ENCODE measurements around the gene IP6K1.

Gene IP6K1

DNA sequence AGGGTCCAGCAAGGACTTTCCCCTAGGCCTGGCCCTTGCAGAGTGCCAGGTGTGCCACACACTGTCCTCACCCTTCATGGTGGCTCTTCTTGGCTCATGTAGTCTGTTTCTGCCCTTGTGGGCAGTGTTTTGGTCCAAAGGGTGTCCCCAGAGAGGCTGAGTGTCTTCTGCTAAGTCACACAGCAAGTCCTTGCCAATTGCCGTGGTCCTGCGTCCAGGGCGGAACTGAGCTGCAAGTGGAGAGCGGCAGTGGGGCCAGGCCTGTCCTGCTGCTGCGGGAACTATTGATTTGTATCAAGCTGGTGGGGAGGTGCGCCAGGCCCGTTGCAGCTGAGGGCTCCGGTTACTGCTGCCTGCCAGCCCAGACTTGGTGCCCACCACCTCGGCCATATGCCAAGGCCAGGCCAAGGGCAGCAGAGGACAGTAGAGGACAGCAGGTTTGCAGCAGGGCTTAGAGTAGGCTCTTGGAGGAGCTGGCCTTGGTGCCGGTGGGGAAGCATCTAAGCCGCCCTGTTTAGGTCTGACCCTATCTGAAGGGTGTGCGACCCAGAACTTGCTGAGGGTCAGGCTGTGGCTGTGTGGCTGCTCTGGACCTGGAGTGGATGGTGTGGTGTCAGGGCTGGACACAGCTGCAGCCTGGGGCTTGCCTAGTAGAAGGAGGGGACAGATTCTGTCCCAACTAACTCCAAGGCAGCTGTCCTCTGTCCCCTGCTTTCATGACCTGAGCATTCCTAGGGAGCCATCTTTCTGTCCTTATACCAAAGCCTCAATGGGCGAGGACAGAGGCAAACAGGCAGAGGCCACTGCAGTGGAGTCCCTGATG, 71.4 kb downstream of the IP6K1 start:
- Histone ChIP-seq H3K9me3 (ENCODE audit: low read length) (no peaks in the 10 kb centered on the region), H3K36me3 (ENCODE audit: insufficient read depth, low read length) (peaks cover 23% of the 10 kb centered on the region), H2AFZ (ENCODE audit: low read depth, low read length) (no peak overlapping the region), H3K4me1 (ENCODE audit: insufficient read depth, low read length) (no peaks in the 10 kb centered on the region), H3K4me3 (ENCODE audit: low read length) (no peak overlapping the region), H3K27me3 (ENCODE audit: insufficient read depth, low read length) (no peaks in the 10 kb centered on the region)

DNA sequence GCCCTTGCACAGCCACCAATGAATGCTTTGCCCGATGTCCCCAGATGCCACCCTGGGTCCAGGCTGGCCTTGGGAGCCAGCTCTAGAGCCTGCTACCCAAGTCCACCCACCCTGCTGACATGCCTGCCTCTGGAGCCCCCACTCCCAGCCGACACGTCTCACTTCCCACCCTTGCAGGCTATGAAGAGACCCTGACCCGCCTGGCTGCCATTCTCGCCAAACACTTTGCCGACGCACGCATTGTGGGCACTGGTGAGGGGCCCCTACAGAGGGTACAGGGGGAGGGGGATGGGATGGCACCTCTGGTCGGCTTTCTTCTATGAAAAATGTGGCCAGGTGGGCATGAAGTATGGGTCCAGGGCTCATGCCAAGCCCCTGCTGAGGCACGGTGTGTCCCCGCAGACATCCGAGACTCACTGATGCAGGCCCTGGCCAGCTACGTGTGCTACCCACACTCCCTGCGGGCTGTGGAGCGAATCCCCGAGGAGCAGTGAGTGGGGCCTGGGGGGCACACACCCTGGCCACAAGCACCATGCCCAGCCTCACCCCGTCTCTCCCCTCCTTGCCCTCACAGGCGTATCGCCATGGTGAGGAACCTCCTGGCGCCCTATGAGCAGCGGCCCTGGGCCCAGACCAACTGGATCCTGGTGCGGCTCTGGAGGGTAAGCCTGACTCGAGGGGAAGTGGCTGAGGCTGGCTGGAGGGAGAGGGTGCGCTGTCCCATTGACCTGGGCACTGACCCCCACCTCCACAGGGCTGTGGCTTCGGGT, 72.8 kb downstream of the IP6K1 start:
- H3K27me3 ChIP-seq (ENCODE audit: insufficient read depth, low read length): no peaks in the 10 kb centered on the region
- no peaks in the 10 kb centered on the region for H3K4me1 ChIP-seq (ENCODE audit: insufficient read depth, low read length)
- H3K9me3 ChIP-seq (ENCODE audit: low read length): no peaks in the 10 kb centered on the region
- no peak overlapping the region for H3K4me3 ChIP-seq (ENCODE audit: low read length)
- no peak overlapping the region for H2AFZ ChIP-seq (ENCODE audit: low read depth, low read length)
- peaks cover 14% of the 10 kb centered on the region for H3K36me3 ChIP-seq (ENCODE audit: insufficient read depth, low read length)

DNA sequence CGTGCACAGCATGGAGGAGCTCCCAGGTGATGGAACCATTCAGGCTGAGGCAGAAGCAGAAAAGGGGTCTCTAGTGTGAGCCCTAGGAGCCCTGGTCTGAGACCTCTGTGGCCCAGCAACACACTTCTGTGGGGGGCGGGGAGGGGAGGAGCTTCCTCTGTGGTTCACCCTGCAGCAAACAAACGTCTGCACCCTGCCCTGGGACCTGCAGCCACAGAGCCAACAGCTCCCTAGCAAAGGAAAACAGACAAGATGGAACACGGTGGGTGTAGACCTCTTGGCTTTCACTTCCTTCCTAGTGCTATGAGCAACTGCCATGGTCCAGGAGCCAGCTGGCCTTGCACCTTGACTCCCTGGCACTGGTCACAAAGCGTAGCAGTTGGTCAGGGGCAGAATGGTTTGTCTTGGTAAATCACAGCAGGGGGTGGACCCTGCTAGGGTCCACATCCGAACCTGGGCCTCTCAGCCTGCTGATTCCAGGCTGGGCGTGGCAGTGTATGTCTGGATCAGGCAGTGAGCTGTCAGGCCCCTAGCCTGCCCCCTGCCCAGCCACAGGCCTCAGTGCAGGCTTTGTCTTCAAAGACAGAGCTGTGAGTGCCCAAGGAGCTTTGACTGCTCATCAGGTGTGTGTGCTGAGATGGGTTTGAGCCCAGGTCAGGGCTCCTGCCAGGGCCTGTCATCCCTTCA, 73.6 kb downstream of the IP6K1 start:
- H3K4me3 ChIP-seq (ENCODE audit: low read length): no peak overlapping the region
- no peaks in the 10 kb centered on the region for H3K4me1 ChIP-seq (ENCODE audit: insufficient read depth, low read length)
- peaks cover 8% of the 10 kb centered on the region for H3K36me3 ChIP-seq (ENCODE audit: insufficient read depth, low read length)
- H3K27me3 ChIP-seq (ENCODE audit: insufficient read depth, low read length): no peaks in the 10 kb centered on the region
- no peaks in the 10 kb centered on the region for H3K9me3 ChIP-seq (ENCODE audit: low read length)
- no peak overlapping the region for H2AFZ ChIP-seq (ENCODE audit: low read depth, low read length)

DNA sequence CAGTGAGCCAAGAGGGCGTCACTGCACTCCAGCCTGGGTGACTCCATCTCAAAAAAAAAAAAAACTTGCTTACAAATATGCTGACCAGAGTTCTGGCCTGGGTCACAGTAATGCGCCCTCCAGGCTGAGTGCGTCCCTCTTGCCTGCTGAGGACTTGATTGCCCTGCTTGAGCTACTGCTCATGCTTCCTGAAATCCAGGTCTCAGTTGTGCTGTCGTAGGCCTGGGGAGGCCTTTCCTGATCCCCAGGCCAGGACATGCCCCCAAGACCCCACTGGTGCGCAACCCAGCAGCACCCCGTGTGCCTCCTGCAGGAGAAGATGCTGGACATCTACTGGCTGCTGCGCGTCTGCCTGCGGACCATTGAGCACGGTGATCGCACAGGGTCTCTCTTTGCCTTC, 74.2 kb downstream of the IP6K1 start:
- Histone ChIP-seq H2AFZ (ENCODE audit: low read depth, low read length) (no peak overlapping the region), H3K27me3 (ENCODE audit: insufficient read depth, low read length) (no peaks in the 10 kb centered on the region), H3K4me3 (ENCODE audit: low read length) (no peak overlapping the region), H3K36me3 (ENCODE audit: insufficient read depth, low read length) (peaks cover 5% of the 10 kb centered on the region), H3K9me3 (ENCODE audit: low read length) (no peaks in the 10 kb centered on the region), H3K4me1 (ENCODE audit: insufficient read depth, low read length) (no peaks in the 10 kb centered on the region)

DNA sequence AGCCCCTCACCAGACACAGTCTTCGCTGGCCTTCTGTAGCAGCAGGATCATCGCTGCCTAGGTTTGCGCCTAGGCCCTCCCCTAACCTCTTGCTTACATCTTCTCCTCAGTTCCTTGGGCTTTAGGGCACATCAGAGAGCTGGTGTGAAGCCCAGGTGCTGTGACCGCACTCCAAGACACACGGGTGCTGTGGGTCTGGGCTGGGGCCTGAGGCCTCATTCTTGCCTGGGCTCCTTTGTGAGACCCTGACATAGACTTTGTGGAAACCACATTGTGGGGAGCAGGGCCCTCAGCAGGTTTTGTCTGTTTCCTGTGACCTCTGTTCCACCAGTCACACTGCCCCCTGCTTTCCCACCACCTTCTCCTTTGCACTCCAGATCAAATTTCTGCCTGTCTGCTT, 74.9 kb downstream of the IP6K1 start:
- no peaks in the 10 kb centered on the region for H3K27me3 ChIP-seq (ENCODE audit: insufficient read depth, low read length)
- no peak overlapping the region for H3K4me3 ChIP-seq (ENCODE audit: low read length)
- no peak overlapping the region for H2AFZ ChIP-seq (ENCODE audit: low read depth, low read length)
- no peaks in the 10 kb centered on the region for H3K9me3 ChIP-seq (ENCODE audit: low read length)
- peaks cover 8% of the 10 kb centered on the region for H3K36me3 ChIP-seq (ENCODE audit: insufficient read depth, low read length)
- no peaks in the 10 kb centered on the region for H3K4me1 ChIP-seq (ENCODE audit: insufficient read depth, low read length)

DNA sequence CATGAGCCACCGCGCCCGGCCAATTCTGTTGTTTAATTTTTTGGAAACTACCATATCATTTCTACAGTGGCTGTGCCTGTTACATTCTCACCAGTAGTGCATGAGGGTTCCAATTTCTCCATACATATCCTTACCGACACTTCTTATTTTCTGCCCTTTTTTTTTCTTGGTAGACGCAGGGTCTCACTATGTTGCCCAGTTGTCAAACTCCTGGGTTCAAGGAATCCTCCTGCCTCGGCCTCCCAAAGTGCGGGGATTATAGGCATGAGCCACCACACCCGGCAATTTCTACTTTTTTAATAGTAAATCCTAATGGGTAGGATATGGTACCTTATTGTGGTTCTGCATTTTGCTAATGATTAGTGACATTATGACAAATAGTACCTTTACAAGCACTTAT, 76.5 kb downstream of the IP6K1 start:
- peaks cover 13% of the 10 kb centered on the region for H3K36me3 ChIP-seq (ENCODE audit: insufficient read depth, low read length)
- no peaks in the 10 kb centered on the region for H3K27me3 ChIP-seq (ENCODE audit: insufficient read depth, low read length)
- no peaks in the 10 kb centered on the region for H3K4me1 ChIP-seq (ENCODE audit: insufficient read depth, low read length)
- H3K9me3 ChIP-seq (ENCODE audit: low read length): no peaks in the 10 kb centered on the region
- H3K4me3 ChIP-seq (ENCODE audit: low read length): no peak overlapping the region
- no peak overlapping the region for H2AFZ ChIP-seq (ENCODE audit: low read depth, low read length)

DNA sequence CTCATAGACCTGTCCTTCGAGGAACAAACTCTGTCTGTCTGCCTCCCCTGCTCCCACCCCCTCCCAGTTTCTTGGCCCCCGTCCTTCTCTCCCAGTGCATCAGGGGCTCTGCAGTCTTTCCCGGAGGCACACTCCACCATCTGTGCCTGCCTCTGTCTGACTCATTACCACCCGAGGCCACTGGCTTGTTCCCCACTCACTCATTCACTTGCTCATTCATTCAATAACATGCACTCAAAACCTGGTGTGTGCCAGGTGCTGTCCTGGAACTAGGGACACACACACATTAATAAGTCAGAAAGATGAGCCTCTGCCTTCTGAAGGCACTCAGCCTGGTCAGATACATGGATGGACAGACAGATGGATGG, 79.2 kb downstream of the IP6K1 start:
- no peaks in the 10 kb centered on the region for H3K9me3 ChIP-seq (ENCODE audit: low read length)
- no peaks in the 10 kb centered on the region for H3K4me1 ChIP-seq (ENCODE audit: insufficient read depth, low read length)
- peaks cover 31% of the 10 kb centered on the region for H3K36me3 ChIP-seq (ENCODE audit: insufficient read depth, low read length)
- no peaks in the 10 kb centered on the region for H3K27me3 ChIP-seq (ENCODE audit: insufficient read depth, low read length)
- H2AFZ ChIP-seq (ENCODE audit: low read depth, low read length): no peak overlapping the region
- no peak overlapping the region for H3K4me3 ChIP-seq (ENCODE audit: low read length)

DNA sequence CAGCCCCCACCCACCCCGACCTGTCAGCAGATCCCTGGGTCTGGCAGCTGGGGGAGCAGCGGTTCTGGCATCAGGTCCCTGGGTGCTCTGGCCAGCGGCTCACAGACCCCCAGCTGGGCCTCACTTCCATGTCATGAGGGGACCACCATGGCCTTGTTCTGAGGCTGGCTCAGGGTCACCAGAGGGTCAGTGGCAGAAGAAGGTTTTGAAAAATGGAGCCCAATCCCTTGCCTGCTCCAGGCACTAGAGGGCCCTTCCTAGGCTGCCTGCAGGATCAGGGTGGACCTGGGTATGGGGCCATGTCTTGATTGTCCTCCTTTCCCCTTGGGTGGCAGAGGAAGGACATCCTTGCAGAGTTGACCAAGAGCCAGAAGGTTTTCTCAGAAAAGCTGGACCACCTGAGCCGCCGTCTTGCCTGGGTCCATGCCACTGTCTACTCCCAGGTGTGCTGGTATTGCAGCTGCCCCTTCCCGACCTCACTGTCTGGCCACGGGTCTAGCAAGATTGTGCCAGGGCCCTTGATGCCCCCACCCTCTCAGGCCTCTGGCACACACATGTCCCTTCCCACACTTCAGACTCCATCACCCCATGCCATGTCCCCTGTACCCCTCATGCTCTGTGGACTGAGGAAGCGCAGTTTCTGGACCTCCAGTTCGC, 79.8 kb downstream of the IP6K1 start:
- H3K9me3 ChIP-seq (ENCODE audit: low read length): no peaks in the 10 kb centered on the region
- no peak overlapping the region for H2AFZ ChIP-seq (ENCODE audit: low read depth, low read length)
- peaks cover 36% of the 10 kb centered on the region for H3K36me3 ChIP-seq (ENCODE audit: insufficient read depth, low read length)
- no peak overlapping the region for H3K4me3 ChIP-seq (ENCODE audit: low read length)
- no peaks in the 10 kb centered on the region for H3K4me1 ChIP-seq (ENCODE audit: insufficient read depth, low read length)
- no peaks in the 10 kb centered on the region for H3K27me3 ChIP-seq (ENCODE audit: insufficient read depth, low read length)

DNA sequence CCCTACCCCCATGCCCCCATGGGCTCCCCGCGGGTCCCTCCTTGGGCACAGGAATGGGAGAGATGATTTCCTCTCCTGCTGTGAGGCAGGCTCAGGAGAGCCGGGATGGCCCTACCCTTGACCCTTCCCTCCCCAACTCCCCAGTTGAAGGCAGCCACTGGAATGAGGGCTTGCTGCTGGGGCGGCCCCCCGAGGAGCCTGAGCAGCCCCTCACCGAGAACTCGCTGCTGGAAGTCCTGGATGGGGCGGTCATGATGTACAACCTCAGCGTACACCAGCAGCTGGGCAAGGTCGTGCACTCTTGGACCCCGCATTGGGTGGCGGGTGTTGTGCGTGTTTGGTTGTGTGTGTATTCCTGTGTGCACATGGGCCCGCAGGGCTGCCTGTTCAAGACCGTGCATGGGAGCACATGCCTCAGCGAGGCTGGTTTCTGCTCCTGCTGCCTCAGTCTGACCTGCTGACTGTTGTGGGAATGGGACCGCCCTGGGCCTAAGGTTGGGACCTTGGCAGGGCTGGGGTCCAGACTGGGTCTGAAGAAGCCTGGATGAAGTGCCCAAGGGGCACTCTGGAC, 80.9 kb downstream of the IP6K1 start:
- Histone ChIP-seq H3K9me3 (ENCODE audit: low read length) (no peaks in the 10 kb centered on the region), H3K36me3 (ENCODE audit: insufficient read depth, low read length) (peaks cover 36% of the 10 kb centered on the region), H2AFZ (ENCODE audit: low read depth, low read length) (no peak overlapping the region), H3K4me1 (ENCODE audit: insufficient read depth, low read length) (no peaks in the 10 kb centered on the region), H3K4me3 (ENCODE audit: low read length) (no peak overlapping the region), H3K27me3 (ENCODE audit: insufficient read depth, low read length) (no peaks in the 10 kb centered on the region)

DNA sequence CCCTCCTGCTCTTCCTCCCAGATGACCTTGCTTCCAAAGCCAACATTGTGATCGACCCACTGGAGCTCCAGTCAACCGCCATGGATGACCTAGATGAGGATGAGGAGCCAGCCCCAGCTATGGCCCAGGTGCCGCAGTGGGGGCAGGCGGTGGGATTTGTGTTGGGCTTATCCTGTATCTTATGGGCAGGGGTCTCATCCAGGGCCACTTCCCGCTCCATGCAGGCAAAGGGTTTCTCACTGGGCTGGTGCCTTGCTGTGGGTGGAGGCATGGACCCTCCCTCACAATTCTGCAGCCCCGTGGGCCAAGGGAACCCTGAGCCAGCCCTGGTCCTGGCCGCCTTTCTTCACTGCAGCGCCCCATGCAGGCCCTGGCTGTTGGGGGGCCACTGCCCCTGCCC, 81.7 kb downstream of the IP6K1 start:
- H3K36me3 ChIP-seq (ENCODE audit: insufficient read depth, low read length): peaks cover 38% of the 10 kb centered on the region

DNA sequence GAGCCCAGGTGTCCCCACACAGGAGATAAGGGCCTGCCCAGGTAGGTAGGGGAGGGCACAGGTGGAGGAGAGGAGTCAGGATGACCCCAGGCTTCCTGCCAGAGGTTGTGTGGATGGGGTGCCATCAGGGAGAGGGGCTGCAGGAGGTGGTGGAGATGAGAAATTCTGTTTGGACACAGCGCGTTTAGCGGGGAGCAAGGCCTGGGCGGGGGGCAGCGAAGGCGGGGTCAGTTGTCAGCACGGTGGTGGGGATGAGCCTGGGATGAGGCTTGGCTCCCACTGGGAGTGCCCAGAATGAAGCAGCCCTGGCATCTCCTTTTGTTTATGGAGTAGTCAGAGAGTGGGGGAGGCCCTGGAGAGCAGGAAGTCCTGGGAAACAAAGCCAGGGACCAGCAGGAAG, 82.4 kb downstream of the IP6K1 start:
- Histone ChIP-seq H3K27me3 (ENCODE audit: insufficient read depth, low read length) (no peaks in the 10 kb centered on the region), H2AFZ (ENCODE audit: low read depth, low read length) (no peak overlapping the region)

More for the DNA sequence above, 81.7 kb downstream of the IP6K1 start:
- Histone ChIP-seq H3K27me3 (ENCODE audit: insufficient read depth, low read length) (no peaks in the 10 kb centered on the region), H3K4me3 (ENCODE audit: low read length) (no peak overlapping the region), H2AFZ (ENCODE audit: low read depth, low read length) (no peak overlapping the region), H3K9me3 (ENCODE audit: low read length) (no peaks in the 10 kb centered on the region), H3K4me1 (ENCODE audit: insufficient read depth, low read length) (no peaks in the 10 kb centered on the region)

DNA sequence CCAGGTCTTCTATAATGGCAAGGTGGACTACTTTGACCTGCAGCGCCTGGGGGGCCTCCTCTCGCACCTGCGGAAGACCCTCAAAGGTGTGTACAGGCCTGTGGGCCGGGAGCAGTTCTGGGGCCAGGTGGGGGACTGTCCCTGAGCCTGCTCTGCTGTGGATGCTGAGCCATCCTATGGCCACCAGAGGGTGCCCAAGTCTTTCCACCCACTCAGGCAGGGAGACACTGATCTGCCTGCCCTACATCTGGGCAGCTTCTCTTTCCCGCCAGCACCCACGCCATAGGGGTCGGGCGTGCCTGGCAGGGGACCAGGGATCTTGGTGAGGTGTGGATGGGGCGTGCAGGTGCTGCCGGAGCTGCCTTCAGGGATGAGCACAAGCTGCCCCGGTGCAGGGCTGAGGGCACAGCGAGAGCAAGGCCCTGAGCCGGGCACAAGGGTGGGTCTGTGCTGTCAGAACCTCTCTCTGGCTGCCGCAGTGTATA, 82.9 kb downstream of the IP6K1 start:
- Histone ChIP-seq H3K4me1 (ENCODE audit: insufficient read depth, low read length) (no peaks in the 10 kb centered on the region), H3K9me3 (ENCODE audit: low read length) (no peaks in the 10 kb centered on the region), H3K27me3 (ENCODE audit: insufficient read depth, low read length) (no peaks in the 10 kb centered on the region), H3K4me3 (ENCODE audit: low read length) (no peak overlapping the region), H2AFZ (ENCODE audit: low read depth, low read length) (no peak overlapping the region), H3K36me3 (ENCODE audit: insufficient read depth, low read length) (peaks cover 38% of the 10 kb centered on the region)

More for the DNA sequence above, 82.4 kb downstream of the IP6K1 start:
- Histone ChIP-seq H3K4me1 (ENCODE audit: insufficient read depth, low read length) (no peaks in the 10 kb centered on the region), H3K4me3 (ENCODE audit: low read length) (no peak overlapping the region), H3K9me3 (ENCODE audit: low read length) (no peaks in the 10 kb centered on the region), H3K36me3 (ENCODE audit: insufficient read depth, low read length) (peaks cover 38% of the 10 kb centered on the region)
